Transverse colon (tissue), 4 donors: ENCODE measurements around the gene DDX20. TPM values are rescaled to one million over a fixed set of nuclear protein-coding genes. Genes with fewer than 3 reads are reported as not detected.
A peak's percentile ranks its signal among the peaks of the same experiment; 100 is the strongest.

Experiments
- DNase-seq: peaks from one replicate; pipeline ENCODE4 v3.0.0-alpha.2; 2019
- H3K27ac ChIP-seq, 4 donors: fragments of 200-600 bp; sonication (generic); 2 replicates each; pipeline ENCODE4 v1.5.1; 2016 to 2018; ENCODE audit warnings: inconsistent platforms in 4 of 4
- H3K27me3 ChIP-seq: fragments of 200-600 bp; sonication (generic); 2 replicates; pipeline ENCODE4 v1.5.1; 2017; ENCODE audit warnings: inconsistent platforms
- H3K36me3 ChIP-seq, 4 donors: fragments of 200-600 bp; sonication (generic); 2 replicates each; pipeline ENCODE4 v1.5.1; 2017 to 2019; ENCODE audit warnings: inconsistent platforms in 4 of 4
- H3K4me1 ChIP-seq, 4 donors: fragments of 200-600 bp; sonication (generic); 2 replicates each; pipeline ENCODE4 v1.5.1; 2017 to 2020; ENCODE audit warnings: inconsistent platforms in 4 of 4
- H3K4me3 ChIP-seq, 4 donors: fragments of 200-600 bp; sonication (generic); 1 replicate in 1 of 4; 2 replicates in 3 of 4; pipeline versions ENCODE4 v1.5.1 to v1.6.1; 2017 to 2019; ENCODE audit warnings: inconsistent platforms in 4 of 4
- H3K9me3 ChIP-seq, 2 donors: fragments of 200-600 bp; sonication (generic); 2 replicates each; pipeline ENCODE4 v1.5.1; 2017 to 2019; ENCODE audit warnings: inconsistent platforms in 2 of 2
- EP300 ChIP-seq: sonication (generic); formaldehyde crosslinking; IDR thresholded peaks from one replicate; pipeline ENCODE4 v1.6.1; 2017; ENCODE audit warnings: antibody characterized with exemption, low read depth
- POLR2A ChIP-seq: fragments of 450-650 bp; IDR thresholded peaks from one replicate; pipeline ENCODE4 v1.6.1; 2016; ENCODE audit warnings: antibody characterized with exemption, mild to moderate bottlenecking, moderate library complexity
- POLR2AphosphoS5 ChIP-seq, 3 donors: sonication (generic); formaldehyde crosslinking; IDR thresholded peaks; one replicate each; pipeline ENCODE4 v1.6.1; 2016; ENCODE audit warnings: antibody characterized with exemption in 3 of 3
- WGBS, 2 donors: methylation state at CpG; one replicate each; pipeline ENCODE4 v1.1.5; 2018; ENCODE audit warnings: low coverage in 1 of 2; 5-methylcytosine and 5-hydroxymethylcytosine counted together
- in situ Hi-C, 4 donors: fragments of 200-750 bp; cut with MboI; loops; one replicate each; pipeline versions ENCODE4 v1.15.0 to v1.15.1; 2017; ENCODE audit warnings: low sequenced_read_pairs in 3 of 4, low pct_ligation_motif_present in 1 of 4, low pct_unique_long_range_greater_than_20kb in 1 of 4
- intact Hi-C: fragments of 100-400 bp; cut with DNase I; formaldehyde crosslinking; loops from one replicate; pipeline ENCODE4 v1.15.1; 2023; ENCODE audit warnings: low total_unique reads
- total RNA-seq, 4 donors: library from RNA; depleted of rRNA; stranded (reverse); fragments of >200 nt; gene quantifications; one replicate each; pipeline ENCODE4 v1.1.0, GENCODE V29; 2016
- TF ChIP-seq, protein P1 (sequence below), 5 experiments: fragments of 200-600 bp in 3 of 5; fragments of 450-650 bp in 2 of 5; sonication (generic) in 3 of 5; IDR thresholded peaks; 1 replicate in 2 of 5; 2 replicates in 3 of 5; pipeline ENCODE4 v1.5.1; 2016 to 2017; ENCODE audit warnings: antibody characterized with exemption in 5 of 5, inconsistent platforms in 3 of 5, mild to moderate bottlenecking in 2 of 5, moderate library complexity in 1 of 5

The DDX20 gene
- total RNA-seq, 4 donors from 2014 or later: 7.1 to 17.1 (median 12.2) TPM

DNA sequence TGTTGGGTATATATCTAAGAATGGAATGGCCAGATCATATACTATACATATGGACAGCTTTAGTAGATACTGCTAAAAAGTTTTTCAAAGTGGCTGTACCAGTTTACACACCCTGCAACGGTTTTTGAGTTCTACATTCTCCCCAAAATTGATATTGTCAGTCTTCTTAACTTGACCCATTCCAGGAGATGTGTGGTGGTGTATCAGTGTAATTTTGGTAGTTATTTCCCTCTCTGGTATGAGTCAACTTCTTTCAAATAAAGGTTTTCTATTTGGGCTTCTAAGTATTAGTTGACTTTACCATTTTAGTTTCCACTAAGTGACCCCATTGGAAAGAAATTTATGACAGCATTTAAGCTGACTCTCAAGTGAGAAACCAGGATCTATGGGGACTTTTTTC, 45.7 kb upstream of the DDX20 start:
- H3K9me3 ChIP-seq: no peaks in the 10 kb centered on the region
- 17 to 33% methylated on average over 1 of the region's 1 CpG for WGBS, 2 donors
- TF ChIP-seq POLR2A (no peak), EP300 (no peak), POLR2AphosphoS5 (IDR thresholded peaks at IDR 0.05) (no peak)
- TF ChIP-seq, protein P1, sequence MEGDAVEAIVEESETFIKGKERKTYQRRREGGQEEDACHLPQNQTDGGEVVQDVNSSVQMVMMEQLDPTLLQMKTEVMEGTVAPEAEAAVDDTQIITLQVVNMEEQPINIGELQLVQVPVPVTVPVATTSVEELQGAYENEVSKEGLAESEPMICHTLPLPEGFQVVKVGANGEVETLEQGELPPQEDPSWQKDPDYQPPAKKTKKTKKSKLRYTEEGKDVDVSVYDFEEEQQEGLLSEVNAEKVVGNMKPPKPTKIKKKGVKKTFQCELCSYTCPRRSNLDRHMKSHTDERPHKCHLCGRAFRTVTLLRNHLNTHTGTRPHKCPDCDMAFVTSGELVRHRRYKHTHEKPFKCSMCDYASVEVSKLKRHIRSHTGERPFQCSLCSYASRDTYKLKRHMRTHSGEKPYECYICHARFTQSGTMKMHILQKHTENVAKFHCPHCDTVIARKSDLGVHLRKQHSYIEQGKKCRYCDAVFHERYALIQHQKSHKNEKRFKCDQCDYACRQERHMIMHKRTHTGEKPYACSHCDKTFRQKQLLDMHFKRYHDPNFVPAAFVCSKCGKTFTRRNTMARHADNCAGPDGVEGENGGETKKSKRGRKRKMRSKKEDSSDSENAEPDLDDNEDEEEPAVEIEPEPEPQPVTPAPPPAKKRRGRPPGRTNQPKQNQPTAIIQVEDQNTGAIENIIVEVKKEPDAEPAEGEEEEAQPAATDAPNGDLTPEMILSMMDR (IDR thresholded peaks at IDR 0.05): no peak
- no peaks in the 10 kb centered on the region for H3K27me3 ChIP-seq
- H3K4me3 ChIP-seq: no peak overlapping the region
- H3K27ac ChIP-seq: no peak overlapping the region
- peaks cover 0 to 16% (median 4%) of the 10 kb centered on the region in 4 donors for H3K36me3 ChIP-seq
- in situ Hi-C loops (no loop called here), intact Hi-C loops (no loop called here)
- DNase-seq: no peak
- H3K4me1 ChIP-seq: peaks cover 0 to 4% (median 0%) of the 10 kb centered on the region in 4 donors

DNA sequence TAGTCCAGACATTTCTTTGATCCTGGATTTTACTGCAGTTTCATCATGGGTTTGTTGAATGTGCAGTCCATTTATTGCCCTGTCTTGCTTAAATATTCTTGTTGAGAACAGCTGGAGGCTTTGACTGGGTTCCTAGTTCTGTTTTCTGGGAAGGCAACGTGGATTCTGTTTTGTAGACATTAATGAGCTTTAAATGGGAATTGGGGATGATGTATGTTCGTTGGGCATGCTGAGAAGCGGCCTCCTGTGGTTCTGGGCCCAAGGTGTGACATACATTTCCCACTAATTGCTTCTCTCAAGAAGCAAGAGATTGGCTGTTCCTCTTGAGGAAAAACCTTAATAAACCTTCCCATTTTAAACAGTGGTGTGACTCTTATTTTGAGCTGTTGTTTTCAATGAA, 39.4 kb upstream of the DDX20 start:
- H3K4me1 ChIP-seq: peaks cover 0 to 13% (median 4%) of the 10 kb centered on the region in 4 donors
- no peaks in the 10 kb centered on the region for H3K36me3 ChIP-seq
- H3K4me3 ChIP-seq: no peak overlapping the region
- DNase-seq: no peak
- TF ChIP-seq, protein P1 (IDR thresholded peaks at IDR 0.05): no peak
- TF ChIP-seq EP300 (no peak), POLR2A (no peak), POLR2AphosphoS5 (IDR thresholded peaks at IDR 0.05) (no peak)
- intact Hi-C loops: no loop called here
- in situ Hi-C loops: no loop called here
- 68% methylated on average over 3 of the region's 3 CpGs; no CpG with 5 or more reads in 1 of the 2 donors for WGBS, 2 donors
- no peaks in the 10 kb centered on the region for H3K27me3 ChIP-seq
- no peak overlapping the region for H3K27ac ChIP-seq
- no peaks in the 10 kb centered on the region for H3K9me3 ChIP-seq

DNA sequence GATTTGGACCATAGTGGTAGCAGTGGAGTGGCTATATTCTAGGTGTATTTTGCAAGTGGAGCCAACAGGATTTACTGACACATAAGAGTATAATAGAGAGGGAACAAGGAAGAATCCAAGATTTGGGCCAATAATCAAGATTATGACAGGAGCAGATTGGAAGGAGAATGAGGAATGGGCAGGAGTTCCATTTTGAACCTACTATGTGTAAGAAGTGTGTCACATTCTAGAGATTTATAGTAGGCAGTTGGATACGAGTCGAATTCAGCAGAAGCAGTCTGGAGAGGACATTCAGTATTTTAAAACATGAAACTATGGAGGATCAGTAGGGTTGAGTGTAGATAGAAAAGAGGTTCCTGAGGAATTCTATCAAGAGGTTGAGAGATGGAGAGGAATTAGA, 38.3 kb upstream of the DDX20 start:
- no peaks in the 10 kb centered on the region for H3K27me3 ChIP-seq
- in situ Hi-C loops: no loop called here
- intact Hi-C loops: no loop called here
- no peak for DNase-seq
- no peak overlapping the region for H3K4me3 ChIP-seq
- H3K9me3 ChIP-seq: no peaks in the 10 kb centered on the region
- no peaks in the 10 kb centered on the region for H3K36me3 ChIP-seq
- H3K4me1 ChIP-seq: peaks cover 0 to 20% (median 6%) of the 10 kb centered on the region in 4 donors
- no peak for TF ChIP-seq POLR2AphosphoS5 (IDR thresholded peaks at IDR 0.05)
- H3K27ac ChIP-seq: no peak overlapping the region
- whole genome bisulfite sequencing, 2 donors: 97 to 100% methylated on average over 2 of the region's 2 CpGs

DNA sequence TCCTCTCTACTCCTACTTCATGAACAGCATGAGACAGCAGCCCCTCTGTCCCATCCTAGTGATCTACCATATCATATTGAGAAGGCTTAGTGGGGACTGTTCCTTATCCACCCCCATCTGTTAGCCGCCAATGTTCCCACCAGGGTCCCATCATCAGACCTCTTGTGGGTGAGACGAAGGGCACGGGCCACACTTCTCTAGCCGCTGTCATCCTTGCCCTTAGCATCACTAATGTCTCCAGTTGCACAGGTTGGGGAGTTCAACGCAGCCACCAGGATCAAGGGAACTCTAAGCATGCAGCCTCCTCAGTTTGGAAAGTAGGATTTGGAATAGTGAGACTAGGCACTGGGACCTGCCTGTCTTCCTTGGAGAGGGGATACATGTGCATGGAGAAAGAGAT, 36.6 kb upstream of the DDX20 start:
- Histone ChIP-seq H3K9me3 (no peaks in the 10 kb centered on the region), H3K4me1 (peaks cover 0 to 27% (median 9%) of the 10 kb centered on the region in 4 donors), H3K27me3 (no peaks in the 10 kb centered on the region), H3K36me3 (no peaks in the 10 kb centered on the region), H3K4me3 (no peak overlapping the region), H3K27ac (no peak overlapping the region)
- no peak for DNase-seq
- in situ Hi-C loops: no loop called here
- 83 to 96% methylated on average over 1 to 5 of the region's 5 CpGs for WGBS, 2 donors
- peak in 1 of 3 donors; percentile 4 for TF ChIP-seq POLR2AphosphoS5 (IDR thresholded peaks at IDR 0.05)
- TF ChIP-seq POLR2A: no peak
- intact Hi-C loops: no loop called here

DNA sequence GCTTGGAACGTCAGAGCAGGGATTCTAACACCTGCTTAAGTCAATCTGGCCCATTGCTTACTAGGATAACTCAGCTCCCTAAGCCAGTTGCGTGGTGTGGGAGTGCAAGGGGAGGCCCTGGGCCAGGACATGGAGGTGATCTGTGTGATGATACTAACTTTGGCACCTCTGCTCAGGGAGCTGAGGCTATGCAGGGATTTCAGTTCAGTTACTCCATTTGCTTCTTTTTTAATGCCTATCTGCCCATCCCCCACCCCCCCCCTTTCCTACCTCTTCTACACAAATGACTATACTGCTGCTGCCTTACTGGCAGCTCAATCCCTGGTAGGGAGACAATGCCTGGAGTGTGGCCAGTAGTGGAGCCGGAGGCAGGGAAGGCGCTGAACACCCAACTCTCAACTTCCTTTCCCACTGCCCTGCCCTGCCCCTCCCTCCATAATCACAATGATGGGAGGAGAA, 36.0 kb upstream of the DDX20 start:
- intact Hi-C loops (no loop called here), in situ Hi-C loops (no loop called here)
- TF ChIP-seq POLR2AphosphoS5 (IDR thresholded peaks at IDR 0.05): no peak
- H3K9me3 ChIP-seq: no peaks in the 10 kb centered on the region
- DNase-seq: no peak
- WGBS, 2 donors: 61% methylated on average over 4 of the region's 4 CpGs; no CpG with 5 or more reads in 1 of the 2 donors
- no peaks in the 10 kb centered on the region for H3K36me3 ChIP-seq
- peaks cover 0 to 27% (median 9%) of the 10 kb centered on the region in 4 donors for H3K4me1 ChIP-seq
- H3K27me3 ChIP-seq: no peaks in the 10 kb centered on the region
- H3K27ac ChIP-seq: no peak overlapping the region
- H3K4me3 ChIP-seq: no peak overlapping the region
